GM10266 (cell line): ENCODE measurements around the gene MACROD2.

Experiments used
- DNase-seq: peaks from one replicate; pipeline ENCODE4 v3.0.0; 2012; ENCODE audit errors: extremely low spot score
- CTCF ChIP-seq: IDR thresholded peaks from 2 replicates; pipeline ENCODE4 v1.5.1; 2012; ENCODE audit warnings: mild to moderate bottlenecking, low read depth; ENCODE audit not compliant: control insufficient read depth, insufficient read depth; ENCODE audit errors: missing control alignments

The MACROD2 gene

GRCh38 chr20:14744723-14745122 lies 749.4 kb downstream of the MACROD2 start:
- DNase-seq = peak; percentile 9
- no peak for TF ChIP-seq CTCF

GRCh38 chr20:14745830-14746229 lies 750.5 kb downstream of the MACROD2 start:
- DNase-seq = no peak
- TF ChIP-seq CTCF = no peak

GRCh38 chr20:14751191-14751590 lies 755.9 kb downstream of the MACROD2 start:
- TF ChIP-seq CTCF = no peak

GRCh38 chr20:14757728-14758127 lies 762.4 kb downstream of the MACROD2 start:
- no peak for TF ChIP-seq CTCF
- DNase-seq = no peak

More at GRCh38 chr20:14751191-14751590, 755.9 kb downstream of the MACROD2 start:
- DNase-seq = no peak

GRCh38 chr20:14758356-14758755 lies 763.0 kb downstream of the MACROD2 start:
- TF ChIP-seq CTCF = no peak
- no peak for DNase-seq

- TF ChIP-seq CTCF = no peak
- DNase-seq = no peak
Observed at GRCh38 chr20:14759979-14760378, 764.7 kb downstream of the MACROD2 start.

GRCh38 chr20:14761903-14762302 lies 766.6 kb downstream of the MACROD2 start:
- DNase-seq = no peak
- no peak for TF ChIP-seq CTCF
